ENCODE measurements around the gene XG.
"Not testable (repeated sequence)": the region's sequence is repeated elsewhere in the genome, so short reads cannot be mapped to it uniquely, and the experiment has no call there.

The XG gene

GRCh38 chrX:2717312-2717711 is 34.5 kb upstream of the XG start:
- no peak overlapping the region for H3K4me3 ChIP-seq (ENCODE audit: low read depth, low read length)
- no peak for TF ChIP-seq CTCF (IDR thresholded peaks at IDR 0.05; ENCODE audit: low read depth, low read length)

- no peak overlapping the region for H3K4me3 ChIP-seq (ENCODE audit: low read depth, low read length)
- no peak for TF ChIP-seq CTCF (IDR thresholded peaks at IDR 0.05; ENCODE audit: low read depth, low read length)
These were observed 33.0 kb upstream of the XG start for GRCh38 chrX:2718821-2719220.

DNA sequence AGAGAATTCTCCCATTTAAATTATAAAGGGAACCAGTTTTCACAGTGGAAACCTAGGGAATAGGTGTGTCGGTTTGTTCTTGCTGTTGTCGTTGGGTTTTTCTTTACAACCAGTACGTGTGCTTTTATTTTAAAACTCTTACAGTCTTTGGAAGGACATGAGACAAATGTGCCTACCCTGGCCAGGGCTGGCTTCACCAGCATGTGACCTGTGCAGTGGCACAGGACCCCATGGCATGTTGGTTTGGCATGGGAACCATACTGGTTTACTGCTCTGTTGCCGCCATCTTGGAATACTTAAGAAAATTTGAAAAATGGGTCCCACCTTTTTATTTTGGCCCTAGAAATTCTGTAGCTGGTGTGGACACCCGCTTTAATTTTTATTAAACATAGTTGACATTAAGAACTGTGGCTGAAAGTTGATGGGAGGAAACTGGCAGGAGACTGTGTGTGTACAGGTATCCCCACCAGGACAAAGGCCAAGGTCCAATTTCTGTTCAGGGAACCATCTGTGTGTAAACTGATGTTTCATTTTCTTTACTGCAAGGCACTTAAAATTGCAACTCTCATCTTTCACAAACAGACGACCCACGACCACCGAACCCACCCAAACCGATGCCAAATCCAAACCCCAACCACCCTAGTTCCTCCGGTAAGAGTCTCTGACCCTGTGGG is 31.9 kb upstream of the XG start:
- no peak for TF ChIP-seq CTCF (IDR thresholded peaks at IDR 0.05; ENCODE audit: low read depth, low read length)

DNA sequence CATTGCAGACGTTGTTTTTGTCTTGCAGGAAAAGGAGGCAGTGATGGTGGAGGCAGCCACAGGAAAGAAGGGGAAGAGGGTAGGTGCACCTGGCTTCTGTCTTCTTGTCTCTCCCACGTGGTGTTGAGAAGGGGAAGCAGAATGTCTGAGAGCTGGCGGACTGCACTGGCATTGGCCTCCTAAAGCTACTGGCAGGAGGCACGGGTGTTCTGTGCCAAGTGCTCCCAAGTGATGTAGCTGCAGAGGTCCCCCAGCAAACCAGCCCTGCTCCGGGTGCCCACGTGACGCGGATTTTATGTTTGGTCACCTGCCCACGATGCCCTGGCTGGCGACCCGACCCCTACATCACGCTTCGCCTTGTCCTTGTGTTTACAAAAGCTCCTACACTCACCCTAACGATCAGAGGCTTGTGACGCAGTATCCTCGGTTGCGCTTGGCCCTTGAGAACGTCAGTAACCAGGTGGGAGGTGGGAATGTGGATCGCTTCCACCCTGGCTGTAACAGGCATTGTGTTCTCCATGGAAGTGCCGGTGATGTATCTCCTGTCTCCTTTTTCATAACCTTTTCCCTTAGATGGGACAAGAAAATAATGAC is 28.5 kb upstream of the XG start:
- TF ChIP-seq CTCF (IDR thresholded peaks at IDR 0.05; ENCODE audit: low read depth, low read length), result no peak
- H3K4me3 ChIP-seq (ENCODE audit: low read depth, low read length), result no peak overlapping the region

More for the DNA sequence above, 31.9 kb upstream of the XG start:
- no peak overlapping the region for H3K4me3 ChIP-seq (ENCODE audit: low read depth, low read length)

DNA sequence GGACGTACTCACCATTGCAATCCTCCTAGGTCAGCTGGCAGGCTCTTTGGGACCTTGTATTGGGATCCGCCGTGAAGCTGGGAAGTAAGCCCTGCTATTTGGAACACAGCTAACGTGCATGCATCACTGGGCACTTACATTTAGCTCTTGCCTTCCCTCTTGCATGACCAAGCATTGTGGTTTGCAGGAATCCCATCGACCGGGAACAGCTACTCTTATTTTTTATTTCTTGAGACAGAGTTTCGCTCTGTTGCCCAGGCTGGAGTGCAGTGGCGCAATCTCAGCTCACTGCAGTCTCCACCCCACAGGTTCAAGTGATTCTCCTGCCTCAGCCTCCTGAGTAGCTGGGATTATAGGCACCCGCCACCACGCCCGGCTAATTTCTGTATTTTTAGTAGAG is 24.6 kb upstream of the XG start:
- not testable (repeated sequence) for H3K4me3 ChIP-seq (ENCODE audit: low read depth, low read length)

DNA sequence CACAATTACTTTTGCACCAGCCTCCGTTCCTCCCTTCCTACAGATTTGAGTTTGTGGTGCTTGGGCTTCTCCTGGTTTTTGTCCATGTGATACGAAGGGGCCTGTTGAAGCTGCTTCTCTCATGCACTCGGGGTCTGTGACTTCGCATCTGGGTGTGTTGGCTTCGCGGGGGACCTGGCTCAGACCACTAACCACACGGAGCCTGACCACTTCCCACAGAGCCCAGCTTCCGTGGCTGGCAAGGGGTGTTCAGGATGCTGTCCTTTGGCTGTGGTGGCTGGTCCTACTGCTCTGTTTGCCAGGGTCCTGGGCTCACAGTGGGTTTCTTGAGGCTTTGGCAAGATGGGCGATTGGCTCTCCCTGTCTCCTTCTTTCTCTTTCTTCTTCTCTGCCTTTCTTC is 19.8 kb upstream of the XG start:
- H3K4me3 ChIP-seq (ENCODE audit: low read depth, low read length), result no peak overlapping the region
- no peak for TF ChIP-seq CTCF (IDR thresholded peaks at IDR 0.05; ENCODE audit: low read depth, low read length)

- TF ChIP-seq CTCF (IDR thresholded peaks at IDR 0.05; ENCODE audit: low read depth, low read length), result no peak
- H3K4me3 ChIP-seq (ENCODE audit: low read depth, low read length), result no peak overlapping the region
These were observed 19.2 kb upstream of the XG start for GRCh38 chrX:2732649-2733048.

- TF ChIP-seq CTCF (IDR thresholded peaks at IDR 0.05; ENCODE audit: low read depth, low read length), result no peak
- no peak overlapping the region for H3K4me3 ChIP-seq (ENCODE audit: low read depth, low read length)
These were observed 18.6 kb upstream of the XG start for GRCh38 chrX:2733286-2733685.
